G401 (cell line): ENCODE measurements around the gene CCND1. TPM values are rescaled to one million over a fixed set of nuclear protein-coding genes. Genes with fewer than 3 reads are reported as not detected.

Source experiments
- DNase-seq: peaks from one replicate; pipeline ENCODE4 v3.0.0-alpha.2; 2015; ENCODE audit warnings: low spot score
- in situ Hi-C: cut with HindIII; loops from 2 replicates; pipeline ENCODE4 v1.10.0; 2016; ENCODE audit warnings: low sequenced_read_pairs, mixed read lengths
- total RNA-seq: library from RNA; depleted of rRNA; stranded (reverse); fragments of >200 nt; shearing (Covaris generic); gene quantifications from 2 replicates; pipeline ENCODE4 v1.2.3, GENCODE V29; 2014

Gene CCND1
- total RNA-seq, 1 experiment from 2014 or later: 101 TPM

DNA sequence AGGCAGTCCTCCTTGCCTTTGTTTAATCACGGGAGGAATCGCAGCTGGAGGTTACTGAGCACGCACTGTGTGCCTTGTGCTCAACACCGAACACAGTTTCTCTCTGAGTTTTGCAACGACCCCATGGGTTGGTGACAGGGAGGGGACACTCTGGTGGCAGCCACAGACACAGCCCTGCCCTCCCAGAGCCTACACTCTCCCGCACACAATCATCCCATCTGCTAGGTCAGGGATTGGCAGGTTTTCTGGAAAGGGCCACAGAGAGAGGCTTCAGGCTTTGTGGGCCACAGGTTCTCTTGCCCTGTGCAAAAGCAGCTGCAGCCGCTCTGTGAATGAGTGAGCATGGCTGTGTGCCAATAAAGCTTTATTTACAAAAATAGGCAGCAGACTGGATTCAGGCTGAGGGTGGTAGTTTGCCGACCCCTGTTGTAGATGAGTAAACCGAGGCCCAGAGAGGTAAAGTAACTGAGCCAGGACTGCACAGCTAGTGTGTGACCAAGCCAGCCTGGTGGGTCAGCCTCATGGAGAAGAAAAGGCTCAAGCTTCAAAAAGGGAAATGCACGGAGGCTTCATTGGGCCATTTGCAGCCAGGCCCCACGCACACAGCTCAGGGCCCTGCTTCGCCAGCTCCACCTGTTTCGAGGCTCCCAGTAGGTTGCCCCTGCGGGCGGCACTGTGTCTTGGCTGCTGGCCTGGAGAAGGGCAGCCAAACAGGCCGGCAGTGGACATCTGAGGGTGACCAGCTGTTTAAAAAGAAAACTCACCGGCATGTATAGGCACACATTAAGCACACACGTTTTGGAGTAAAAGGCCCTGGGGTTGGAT, 17.9 kb downstream of the CCND1 start:
- in situ Hi-C loops: loop anchor here (25.0 kb wide), 1 partner anchor 547 kb away; no protein-coding TSS in a partner anchor
- DNase-seq: peak; percentile 30

GRCh38 chr11:69659591-69659990, 18.6 kb downstream of the CCND1 start:
- in situ Hi-C loops: loop anchor here (25.0 kb wide), 1 partner anchor 547 kb away; no protein-coding TSS in a partner anchor
- no peak for DNase-seq

DNA sequence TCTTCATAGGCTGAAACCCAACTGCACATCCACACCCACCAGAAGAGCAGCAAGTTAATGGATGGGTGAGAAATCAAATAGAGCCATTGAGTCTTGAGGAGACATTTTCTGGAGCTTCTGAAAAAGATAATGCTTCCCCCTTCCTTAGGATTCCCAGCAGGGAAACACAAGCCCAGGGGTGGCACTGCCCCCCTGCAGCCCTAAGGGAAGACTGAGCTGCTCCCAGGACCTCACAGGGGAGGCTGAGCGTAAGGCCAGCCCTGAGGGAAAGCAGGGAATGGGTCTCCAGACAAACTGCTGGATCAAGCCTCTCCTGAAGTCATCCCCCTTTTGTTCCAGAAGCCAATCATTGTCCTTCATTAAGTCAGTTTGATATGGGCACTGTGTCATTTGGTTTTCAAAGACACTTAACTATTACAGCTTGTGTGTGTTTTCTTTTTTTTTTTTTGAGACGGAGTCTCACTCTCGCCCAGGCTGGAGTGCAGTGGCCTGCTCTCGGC, 19.1 kb downstream of the CCND1 start:
- in situ Hi-C loops: loop anchor here (25.0 kb wide), 1 partner anchor 548 kb away; no protein-coding TSS in a partner anchor
- DNase-seq: no peak

- DNase-seq: no peak
- in situ Hi-C loops: loop anchor here (25.0 kb wide), 1 partner anchor 549 kb away; no protein-coding TSS in a partner anchor
Observed at GRCh38 chr11:69661413-69661715, 20.4 kb downstream of the CCND1 start.

GRCh38 chr11:69662021-69662698, 21.2 kb downstream of the CCND1 start:
- in situ Hi-C loops: loop anchor here (25.0 kb wide), 1 partner anchor 550 kb away; no protein-coding TSS in a partner anchor
- DNase-seq: no peak

- DNase-seq: no peak
- in situ Hi-C loops: loop anchor here (25.0 kb wide), 1 partner anchor 551 kb away; no protein-coding TSS in a partner anchor
Observed at GRCh38 chr11:69662806-69663205, 21.9 kb downstream of the CCND1 start.

DNA sequence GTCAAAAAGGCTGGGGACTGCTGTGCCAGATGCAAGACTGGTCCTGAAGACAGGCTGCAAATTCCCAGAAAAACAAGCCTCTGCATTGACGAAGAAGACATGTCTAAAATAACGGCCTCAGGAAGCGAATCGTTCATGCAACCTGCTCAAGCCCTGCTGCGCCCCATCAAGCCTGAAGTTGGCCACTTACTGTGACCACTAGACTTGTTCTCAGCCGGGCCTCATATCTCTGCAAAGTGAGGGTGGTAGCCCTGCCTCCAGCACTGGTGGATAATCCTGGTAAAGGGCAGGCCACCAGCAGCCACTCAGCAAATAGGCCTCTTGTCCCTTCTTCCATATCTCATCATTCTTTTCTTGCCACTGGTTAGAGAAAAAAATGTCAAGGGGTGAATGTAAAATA, 22.4 kb downstream of the CCND1 start:
- no peak for DNase-seq
- in situ Hi-C loops: loop anchor here (25.0 kb wide), 1 partner anchor 551 kb away; no protein-coding TSS in a partner anchor

- in situ Hi-C loops: loop anchor here (25.0 kb wide), 1 partner anchor 552 kb away; no protein-coding TSS in a partner anchor
- no peak for DNase-seq
Observed at GRCh38 chr11:69664103-69664775, 23.3 kb downstream of the CCND1 start.

DNA sequence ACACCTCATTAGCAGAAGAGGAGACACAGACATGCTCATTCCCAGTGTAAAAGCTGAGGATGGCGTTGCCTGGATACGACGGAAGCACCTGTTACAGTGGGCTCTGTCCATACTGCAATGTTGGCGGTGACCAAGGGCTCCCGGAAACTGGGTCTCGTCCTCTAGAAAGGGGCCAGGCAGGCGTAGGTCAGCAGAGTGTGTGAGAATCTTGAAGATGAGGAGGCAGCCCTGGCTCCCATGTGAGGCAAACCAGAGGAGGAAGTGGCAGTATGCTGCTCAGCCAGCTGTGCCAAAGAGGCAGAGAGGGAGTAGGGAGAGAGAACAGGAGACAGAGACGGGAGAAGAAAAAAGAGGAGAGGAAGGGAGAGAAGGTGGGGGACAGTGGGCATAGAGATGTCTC, 23.9 kb downstream of the CCND1 start:
- in situ Hi-C loops: loop anchor here (25.0 kb wide), 1 partner anchor 553 kb away; no protein-coding TSS in a partner anchor
- no peak for DNase-seq

DNA sequence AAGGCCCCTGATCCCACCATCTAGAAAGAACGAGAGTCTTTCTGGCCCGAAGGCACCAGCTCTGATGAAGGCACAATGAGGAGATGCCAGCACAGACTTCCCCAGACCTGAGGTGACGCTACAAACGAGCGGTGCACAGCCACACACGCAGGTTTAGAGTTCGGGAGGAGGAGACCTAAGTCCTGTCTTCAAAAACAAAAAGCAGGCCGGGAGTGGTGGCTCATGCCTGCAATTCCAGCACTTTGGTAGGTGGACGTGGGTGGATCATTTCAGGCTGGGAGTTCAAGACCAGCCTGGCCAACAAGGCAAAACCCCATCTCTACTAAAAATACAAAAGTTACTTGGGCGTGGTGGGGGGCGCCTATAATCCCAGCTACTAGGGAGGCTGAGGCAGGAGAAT, 24.7 kb downstream of the CCND1 start:
- in situ Hi-C loops: loop anchor here (25.0 kb wide), 1 partner anchor 553 kb away; no protein-coding TSS in a partner anchor
- DNase-seq: no peak

GRCh38 chr11:69666261-69666660, 25.3 kb downstream of the CCND1 start:
- no peak for DNase-seq

DNA sequence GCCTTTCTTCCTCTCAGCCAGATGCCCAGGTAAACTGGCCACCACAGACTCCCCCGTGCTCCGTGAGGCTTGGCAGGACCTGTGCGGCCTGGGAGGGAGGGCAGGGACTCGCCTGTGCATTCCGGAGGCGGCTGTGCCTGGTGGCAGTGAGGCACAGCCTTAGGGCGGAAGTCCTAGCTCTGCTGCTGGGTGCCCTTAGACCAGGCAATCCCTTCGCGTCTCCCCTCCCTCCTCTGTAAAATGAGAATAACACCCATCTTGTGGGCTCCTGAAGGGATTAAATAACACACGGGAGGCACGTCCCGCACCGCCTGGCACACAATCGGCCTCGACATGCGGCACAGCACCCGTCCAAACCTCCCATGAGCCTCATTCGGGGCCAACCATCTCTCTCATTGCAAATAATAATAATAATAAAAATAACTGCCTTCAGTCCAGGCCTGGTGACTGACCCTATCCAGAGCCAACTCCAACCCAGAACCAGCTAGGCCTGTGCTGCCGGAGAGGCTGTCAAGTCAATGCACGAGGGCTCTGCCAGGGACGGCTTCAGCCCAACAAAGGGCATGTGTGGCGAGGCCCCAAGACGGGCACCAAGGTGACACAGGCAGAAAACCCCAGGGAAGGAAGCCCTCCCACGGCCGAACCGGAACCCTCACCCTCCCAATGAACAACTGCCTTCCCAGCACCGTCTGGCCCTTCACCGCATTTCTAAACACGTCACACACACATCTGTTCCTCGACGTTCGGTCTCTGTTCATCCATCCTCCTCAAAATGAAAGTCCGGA, 26.0 kb downstream of the CCND1 start:
- in situ Hi-C loops: loop anchor here (25.0 kb wide), 1 partner anchor 555 kb away; no protein-coding TSS in a partner anchor

More at GRCh38 chr11:69666261-69666660, 25.3 kb downstream of the CCND1 start:
- in situ Hi-C loops: loop anchor here (25.0 kb wide), 1 partner anchor 554 kb away; no protein-coding TSS in a partner anchor

GRCh38 chr11:69667619-69668604, 27.0 kb downstream of the CCND1 start:
- in situ Hi-C loops: loop anchor here (25.0 kb wide), 1 partner anchor 556 kb away; no protein-coding TSS in a partner anchor
- no peak for DNase-seq

More for the DNA sequence above, 26.0 kb downstream of the CCND1 start:
- no peak for DNase-seq

DNA sequence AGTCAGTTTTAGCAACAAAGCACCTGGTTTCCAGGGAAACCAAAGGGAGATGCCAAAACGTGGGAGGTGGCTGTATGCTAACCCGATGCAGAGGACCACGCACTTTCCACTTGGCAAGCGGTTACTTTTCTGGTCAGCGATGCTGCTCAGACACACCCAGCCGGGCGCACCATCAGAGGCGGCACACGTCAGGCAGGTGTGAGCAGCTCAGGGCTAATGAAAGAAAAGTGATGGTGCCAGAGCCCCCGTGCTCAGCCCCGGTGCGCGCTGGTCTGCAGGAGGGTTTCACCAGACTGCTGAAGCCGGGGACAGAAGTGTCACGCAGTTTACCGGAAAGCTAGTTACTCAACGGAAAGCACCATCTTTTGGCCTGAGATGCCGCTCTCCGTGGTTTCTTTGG, 28.5 kb downstream of the CCND1 start:
- no peak for DNase-seq
- in situ Hi-C loops: loop anchor here (25.0 kb wide), 1 partner anchor 557 kb away; no protein-coding TSS in a partner anchor

- peak; percentile 70 for DNase-seq
- in situ Hi-C loops: loop anchor here (25.0 kb wide), 1 partner anchor 558 kb away; no protein-coding TSS in a partner anchor
Observed at GRCh38 chr11:69670158-69670845, 29.3 kb downstream of the CCND1 start.

- DNase-seq: no peak
- in situ Hi-C loops: loop anchor here (25.0 kb wide), 1 partner anchor 560 kb away; no protein-coding TSS in a partner anchor
Observed at GRCh38 chr11:69671734-69672465, 30.9 kb downstream of the CCND1 start.
